NCI-H146 treated with DMSO at 0.1 percent for 48 hours (cell line): ENCODE results near the gene SCUBE1.
A peak's percentile ranks its signal among the peaks of the same experiment; 100 is the strongest.

ENCODE experiments used
- DNase-seq: peaks from one replicate; lab custom pipeline; 2025; ENCODE audit not compliant: unreplicated experiment; lab: John Stamatoyannopoulos, UW

The SCUBE1 gene

DNA sequence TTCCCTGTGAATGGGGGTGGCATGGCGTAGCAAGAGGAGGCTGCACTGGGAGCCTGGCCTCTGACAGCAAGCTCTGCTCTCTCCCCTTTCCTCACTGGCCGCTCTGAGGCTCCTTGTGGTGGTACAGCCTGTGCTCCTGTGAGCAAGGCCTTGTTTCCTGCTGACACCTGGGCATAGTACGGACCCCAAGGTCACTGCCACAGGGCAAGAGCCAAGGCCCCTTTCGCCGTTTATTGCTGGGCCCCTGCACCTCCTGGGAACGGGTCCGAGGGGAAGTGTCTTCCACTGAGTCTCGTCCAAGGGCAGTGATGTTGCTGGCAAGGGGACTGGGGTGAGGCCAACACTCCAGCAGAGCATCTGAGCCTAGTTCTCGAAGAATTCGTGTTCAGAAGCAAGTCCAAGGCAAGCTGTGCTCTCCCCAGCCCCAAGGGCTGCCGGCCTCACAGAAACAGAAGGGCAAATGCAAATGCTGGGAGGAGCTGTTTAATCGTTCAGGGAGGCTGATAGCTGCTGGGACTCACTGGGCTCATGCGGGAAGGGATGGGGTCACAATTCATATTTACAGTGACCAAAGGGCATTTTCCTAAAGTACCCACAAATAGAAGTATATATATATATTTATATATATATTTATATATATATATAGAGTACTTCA lies 140.3 kb downstream of the SCUBE1 start:
- DNase-seq = no peak

DNA sequence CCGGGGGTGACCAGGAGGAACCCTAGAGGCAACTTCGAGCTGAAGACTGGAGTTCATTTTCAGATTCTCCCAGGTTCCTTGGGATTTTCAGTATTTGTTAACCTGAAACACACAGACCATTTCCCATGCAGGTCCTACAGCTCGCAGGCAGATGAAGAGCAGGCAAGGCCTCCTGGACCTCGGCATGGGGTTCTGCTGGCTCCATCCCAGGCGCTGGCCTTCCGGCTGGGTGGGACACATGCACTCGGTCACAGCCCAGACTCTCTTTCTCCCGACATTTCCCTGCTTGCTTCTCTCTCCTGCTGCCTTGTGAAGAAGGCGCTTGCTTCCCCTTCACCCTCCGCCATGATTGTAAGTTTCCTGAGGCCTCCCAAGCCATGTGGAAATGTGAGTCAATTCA lies 140.8 kb downstream of the SCUBE1 start:
- DNase-seq = no peak

DNA sequence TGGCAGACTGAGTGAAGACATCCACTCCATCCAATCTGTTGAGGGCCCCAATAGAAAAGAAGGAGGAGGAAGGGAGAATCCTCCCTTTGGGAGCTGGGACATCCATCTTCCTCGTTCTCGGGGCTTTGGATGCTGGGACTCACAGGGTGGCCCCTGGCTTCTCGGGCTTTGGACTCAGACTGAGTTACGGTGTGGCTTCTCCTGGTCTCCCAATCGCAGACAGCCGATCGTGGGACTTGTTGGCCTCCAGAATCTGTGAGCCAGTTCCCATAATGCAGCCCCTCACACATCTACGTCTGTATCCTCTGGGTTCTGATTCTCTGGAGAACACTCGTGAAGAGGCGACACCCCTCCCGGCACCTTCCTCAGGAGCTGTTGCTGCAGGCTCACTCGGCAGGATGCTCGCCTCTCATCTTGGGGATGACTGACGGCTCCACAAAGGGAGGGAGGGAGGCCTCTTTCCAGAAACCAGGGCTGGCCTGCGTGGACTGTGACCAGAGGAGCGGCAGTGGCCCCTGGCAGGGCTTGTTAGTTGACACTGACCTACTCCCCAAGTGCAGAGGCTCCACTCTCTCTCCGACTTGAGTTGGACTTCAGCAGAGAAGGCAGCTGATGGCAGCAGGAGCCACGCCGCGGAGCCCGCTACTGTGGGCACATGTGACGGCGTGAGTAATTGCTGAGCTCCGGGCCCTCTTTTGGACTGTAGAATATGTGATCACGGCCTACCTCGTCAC lies 141.5 kb downstream of the SCUBE1 start:
- no peak for DNase-seq

DNA sequence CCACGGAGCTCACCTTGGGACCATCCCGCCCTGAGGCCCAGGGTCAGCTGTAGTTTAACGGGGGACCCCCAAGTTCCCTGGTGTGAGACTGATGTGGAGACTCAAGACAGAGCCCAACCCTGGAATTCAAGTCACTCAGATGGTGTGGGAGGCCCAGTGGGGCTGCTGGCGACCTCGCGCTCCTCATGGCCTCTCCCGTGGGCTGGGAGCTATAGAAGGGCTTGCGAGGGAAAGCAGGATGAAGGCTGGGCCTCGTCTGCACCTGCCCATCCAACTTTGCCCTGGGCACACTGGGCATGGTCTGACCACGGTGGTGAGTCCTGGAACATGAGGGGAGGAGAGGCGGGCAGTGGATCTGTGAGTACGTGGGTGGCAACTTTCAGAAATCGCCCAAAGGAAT lies 142.6 kb downstream of the SCUBE1 start:
- no peak for DNase-seq

DNA sequence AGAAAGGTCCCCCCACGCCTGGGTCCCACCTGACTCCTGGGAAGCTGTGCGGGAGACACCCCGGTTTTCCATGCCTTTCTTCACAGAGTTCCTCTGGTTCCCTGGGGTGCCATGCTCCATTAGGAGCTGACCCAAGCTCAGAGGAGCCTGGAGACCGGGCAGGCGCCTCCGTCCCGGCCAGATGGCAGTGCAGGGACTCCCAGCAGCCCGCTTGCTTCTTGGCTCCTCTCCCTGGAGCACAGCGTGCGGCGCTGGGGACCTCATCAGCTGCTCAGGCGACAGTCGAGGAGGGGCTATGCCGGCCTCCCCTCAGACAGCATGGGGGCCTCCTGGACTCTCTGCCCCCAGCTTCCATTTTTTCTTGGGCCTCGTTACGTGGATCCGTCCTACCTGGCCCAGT lies 143.1 kb downstream of the SCUBE1 start:
- no peak for DNase-seq

DNA sequence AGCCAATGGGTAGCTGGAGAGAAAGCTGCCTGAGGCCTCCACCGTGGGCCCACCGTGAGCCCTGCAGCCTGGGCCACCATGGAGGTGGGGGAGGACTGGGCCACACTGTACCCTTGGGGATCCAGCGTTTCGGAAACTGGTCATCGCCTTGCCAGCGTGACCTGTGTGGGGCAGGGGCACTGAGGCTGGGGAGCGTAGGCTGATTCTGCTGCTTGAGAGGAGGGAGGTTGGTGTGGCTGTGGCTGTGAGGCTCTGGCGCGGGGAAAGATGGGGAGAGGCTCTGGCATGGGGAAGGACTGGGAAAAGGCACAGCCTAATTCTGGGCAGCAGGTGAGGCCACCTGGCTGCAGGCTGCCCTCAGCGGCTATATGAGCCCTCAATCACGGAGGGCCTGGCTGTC lies 143.6 kb downstream of the SCUBE1 start:
- no peak for DNase-seq

DNA sequence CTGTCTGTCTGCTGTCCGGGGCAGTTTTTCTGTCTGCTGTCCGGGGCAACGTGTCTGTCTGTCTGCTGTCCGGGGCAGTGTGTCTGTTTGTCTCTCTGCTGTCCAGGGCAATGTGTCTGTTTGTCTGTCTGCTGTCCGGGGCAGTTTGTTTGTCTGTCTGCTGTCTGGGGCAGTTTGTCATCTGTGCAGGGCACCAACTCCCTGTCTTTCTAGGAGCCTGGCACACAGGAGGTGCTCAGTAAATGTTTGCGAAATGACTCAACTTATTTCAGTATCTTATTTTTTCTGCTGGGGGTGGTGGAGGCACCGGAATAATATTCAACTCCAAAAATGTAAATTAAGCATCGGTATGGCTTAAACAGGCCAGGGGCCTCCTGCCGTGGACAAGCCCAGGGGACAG lies 144.2 kb downstream of the SCUBE1 start:
- no peak for DNase-seq

DNA sequence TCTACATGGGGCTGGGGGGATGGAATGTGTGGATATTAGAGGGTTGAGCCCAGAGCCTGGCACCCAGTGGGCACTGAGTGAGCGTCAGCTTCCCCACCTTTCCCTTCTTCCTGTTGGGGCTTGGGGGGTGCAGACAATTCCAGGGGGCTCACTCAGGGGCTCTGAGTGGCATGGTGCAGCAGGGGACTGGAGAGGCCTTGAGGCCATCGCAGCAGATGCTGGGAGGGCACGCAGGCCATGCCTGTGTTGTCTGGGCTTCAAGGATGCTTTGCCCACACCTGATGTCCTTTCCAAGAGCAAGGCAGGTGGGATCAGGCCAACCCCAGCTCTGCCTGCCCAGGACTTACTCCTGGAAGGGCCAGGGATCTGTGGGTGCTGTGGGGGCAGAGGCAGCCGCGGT lies 145.0 kb downstream of the SCUBE1 start:
- DNase-seq = no peak

DNA sequence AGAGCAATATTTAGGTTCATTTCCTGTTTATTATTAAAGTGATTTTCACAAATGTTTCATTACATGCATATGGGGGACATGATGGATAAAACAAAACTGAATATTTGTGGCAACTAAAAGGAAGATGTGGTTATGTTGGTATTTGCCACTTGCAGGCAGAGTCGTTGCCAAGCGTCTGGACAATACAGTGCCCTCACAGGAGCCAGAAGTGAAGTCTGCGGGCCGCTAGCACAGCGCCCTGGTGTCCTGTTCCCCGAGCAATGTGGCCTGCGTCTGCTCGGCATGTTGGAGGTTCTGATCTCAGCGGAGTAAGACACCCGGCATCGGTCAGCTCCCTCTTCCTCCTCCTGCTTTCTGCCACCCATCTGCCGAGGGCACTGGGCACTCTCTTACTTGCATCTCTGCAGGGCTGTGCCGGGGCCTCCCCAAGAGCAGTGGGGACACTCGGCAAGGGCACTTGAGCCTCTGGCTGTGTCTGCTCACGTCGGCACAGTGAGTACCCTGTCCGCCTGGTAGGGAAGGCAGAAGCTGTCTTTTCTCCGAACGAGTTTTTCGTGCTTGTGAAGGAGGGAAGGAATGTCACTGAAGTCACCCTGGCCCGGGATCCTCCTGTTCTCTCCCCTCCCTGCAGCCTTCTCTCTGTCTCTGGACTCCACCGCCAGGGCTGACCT lies 145.8 kb downstream of the SCUBE1 start:
- DNase-seq = no peak

DNA sequence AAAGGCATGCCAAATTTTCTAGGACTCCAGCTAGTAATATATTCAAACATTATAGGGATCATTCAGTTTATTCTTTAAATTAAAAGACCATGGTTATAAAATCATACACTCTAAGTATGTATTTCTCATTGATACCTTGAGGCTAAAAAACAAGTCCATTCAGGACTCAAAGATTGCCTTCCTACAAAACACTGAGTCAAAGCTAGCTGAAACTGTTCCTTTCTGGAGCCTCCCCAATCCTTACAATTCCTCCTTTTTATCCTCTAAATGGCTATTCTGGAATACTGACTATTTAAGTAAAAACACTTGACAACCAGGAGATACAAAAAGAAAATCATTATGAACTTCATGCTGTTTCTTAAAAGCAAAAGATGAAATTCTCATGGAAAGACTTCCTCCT lies 151.3 kb downstream of the SCUBE1 start:
- DNase-seq = no peak

DNA sequence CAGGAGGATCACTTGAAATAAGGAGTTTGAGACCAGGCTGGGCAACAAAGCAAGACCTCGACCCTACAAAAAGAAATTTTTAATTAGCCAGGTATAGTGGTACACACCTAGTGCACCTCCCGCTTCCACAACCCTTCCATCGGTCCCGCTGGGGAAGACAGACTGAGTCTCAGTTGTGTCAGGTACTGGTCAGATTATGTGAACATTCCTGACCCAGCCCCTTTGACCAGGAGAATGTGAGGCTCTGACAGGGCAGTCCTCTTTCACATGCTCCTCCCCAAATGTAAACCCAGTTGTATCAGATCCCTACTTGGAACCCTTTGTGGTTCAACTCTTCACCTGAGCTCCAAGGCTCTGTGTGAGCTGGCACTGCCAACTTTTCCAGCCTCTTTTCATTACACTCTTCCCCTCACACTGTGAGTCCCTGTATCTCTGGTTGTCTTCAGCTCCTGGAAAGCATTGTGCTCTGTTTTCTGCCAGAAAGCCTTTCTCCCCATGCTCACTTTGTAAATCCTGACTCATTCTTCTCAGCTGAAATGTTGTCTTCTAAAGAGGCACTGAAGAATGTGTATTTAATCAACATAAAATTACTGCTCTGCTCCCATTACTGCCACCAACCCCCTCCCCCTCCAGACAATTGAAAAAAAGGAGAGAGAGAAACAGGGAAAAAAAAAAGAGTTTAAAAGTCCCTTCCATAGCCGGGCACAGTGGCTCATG lies 154.2 kb downstream of the SCUBE1 start:
- no peak for DNase-seq

DNA sequence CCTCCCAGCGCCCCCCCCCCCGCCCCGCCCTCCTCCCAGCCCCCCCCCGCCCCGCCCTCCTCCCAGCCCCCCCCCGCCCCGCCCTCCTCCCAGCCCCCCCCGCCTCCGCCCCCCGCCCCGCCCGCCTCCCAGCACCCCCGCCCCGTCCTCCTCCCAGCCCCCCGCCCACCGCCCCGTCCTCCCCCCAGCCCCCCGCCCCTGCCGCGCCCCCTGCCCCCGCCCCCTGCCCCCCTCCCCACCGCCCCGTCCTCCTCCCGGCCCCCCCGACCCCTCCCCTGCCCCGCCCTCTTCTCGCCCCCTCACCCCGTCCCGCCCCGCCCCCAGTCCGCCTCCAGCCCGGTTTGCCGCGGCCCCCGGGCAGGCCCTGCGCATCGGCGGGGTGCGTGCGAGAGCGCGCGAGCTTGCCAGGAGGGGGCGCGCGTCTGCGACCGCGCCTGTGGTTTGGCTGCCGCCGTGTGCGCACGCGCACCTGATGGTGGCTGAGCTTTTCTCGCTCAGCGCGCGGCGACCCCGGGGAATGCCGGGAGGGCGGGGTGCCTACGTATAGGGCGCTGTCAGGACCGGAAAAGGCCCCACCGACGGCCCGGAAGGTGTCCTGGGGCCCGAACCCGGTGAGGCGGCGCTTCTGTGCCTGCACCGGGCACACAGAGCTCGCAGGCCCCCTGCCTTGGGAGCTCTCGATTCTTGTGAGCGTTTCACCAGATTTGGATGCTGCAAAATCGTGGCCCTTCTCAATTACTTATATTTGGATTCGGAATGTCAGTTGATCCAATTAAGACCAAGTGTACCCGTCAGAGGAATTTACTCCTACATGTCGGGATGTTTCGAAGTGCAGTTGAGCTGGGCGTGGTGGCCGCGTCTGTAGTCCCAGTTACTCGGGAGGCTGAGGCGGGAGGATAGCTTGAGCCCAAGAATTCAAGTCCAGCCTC lies 155.7 kb downstream of the SCUBE1 start:
- DNase-seq = peak; percentile 69

DNA sequence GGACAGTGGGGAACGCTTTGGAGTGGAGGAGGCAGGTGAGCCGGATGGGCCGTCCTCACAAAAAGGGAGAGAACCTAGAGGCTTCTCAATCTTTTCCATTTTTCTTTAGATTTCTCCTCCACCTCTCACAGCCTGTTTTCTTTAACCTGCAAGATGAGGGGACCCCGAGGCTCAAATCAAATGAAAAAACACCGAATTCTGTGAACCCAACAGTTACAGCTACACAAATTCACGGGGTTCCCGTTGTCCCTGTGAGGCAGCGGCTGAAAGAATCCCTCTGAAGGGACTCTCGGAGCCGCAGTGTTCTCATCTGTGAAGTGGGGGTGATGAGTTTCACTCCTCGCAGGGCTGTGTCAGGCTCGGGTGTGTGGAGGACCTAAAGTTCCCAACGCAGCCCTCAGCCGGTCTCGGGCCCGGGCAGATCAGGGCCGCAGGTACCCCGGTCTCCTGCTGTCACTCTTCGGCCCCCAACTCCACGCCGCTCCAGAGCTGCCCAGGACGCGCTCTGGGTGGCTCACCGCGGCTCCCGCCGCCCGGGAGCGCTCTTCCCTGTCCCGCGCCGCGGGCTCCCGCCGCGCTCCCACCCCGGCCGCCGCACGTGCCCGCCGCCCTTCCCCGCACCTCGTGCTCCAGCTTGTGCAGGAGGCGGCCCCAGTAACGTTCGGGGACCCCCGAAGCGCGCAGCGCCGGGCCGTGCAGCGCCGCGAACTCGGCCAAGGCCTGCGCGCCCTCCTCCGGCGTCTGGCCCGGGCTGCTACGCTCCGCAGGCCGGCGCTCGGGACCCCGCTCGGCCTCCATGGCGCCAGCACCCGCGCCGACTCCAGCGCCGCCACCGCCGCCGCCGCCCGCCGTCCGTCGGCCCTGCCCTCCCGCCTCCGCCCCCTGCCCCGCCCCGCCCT lies 156.7 kb downstream of the SCUBE1 start, which contains the start of gene TTLL12:
TSS of gene TTLL12 (minus strand) at position 863 of the 899 bp plus-strand sequence. CDS start at position 798, 65 bp downstream.
- no peak for DNase-seq

DNA sequence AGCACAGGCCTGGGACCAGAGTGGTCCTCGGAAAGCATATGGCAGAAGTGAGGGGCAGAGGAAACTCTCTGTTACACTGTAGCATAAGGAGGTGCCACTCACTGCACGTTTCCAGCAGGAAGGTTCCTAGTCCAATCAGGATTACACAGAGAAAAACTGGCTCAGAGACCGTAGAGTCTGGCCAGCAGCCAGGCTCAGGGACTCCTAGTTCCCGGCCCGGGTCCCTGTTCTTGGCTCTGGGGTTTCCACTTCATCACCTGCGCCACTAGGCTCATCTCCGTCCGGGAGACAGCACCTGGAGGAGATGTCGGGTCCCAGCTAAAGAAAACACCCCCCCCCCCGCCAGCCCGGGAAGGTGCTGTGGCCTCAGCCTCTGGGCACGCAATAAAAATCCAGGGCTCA lies 157.3 kb downstream of the SCUBE1 start:
- no peak for DNase-seq

DNA sequence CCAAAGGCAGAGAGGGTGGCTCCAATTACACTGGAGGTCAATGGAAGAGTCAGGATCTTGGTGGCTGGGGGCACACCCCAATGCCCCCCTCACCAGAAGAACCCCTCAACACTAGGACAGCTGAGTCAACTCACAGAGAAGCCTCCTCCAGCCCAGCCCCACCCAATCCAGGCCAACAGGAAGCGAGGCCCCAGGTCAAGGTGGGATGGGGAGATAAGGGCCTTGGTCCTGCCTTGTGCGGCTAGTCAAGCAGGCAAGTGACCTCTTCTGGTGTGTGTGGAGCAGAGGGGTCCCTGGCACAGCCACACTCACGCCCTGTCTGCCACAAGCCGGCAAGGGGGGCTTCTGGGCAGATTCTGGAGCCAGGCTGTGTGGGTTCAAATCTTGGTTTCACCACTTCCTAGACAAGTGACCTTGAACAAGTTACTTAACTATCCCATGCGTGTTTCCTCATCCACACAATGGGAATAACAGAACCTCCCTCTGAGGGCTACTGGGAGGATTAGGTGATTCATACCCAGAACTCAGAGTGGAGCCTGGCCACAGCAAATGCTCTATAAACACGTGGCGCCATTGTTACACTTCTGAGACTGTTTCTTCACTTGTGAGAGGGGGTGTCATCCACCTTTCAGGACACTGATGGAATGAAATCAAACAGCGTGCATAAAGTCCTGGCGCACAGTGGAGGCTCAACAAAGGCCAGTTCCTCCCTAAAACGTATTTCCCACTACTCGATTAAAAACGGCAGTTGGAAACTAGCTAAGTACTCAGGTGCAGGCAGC lies 159.5 kb downstream of the SCUBE1 start:
- no peak for DNase-seq

DNA sequence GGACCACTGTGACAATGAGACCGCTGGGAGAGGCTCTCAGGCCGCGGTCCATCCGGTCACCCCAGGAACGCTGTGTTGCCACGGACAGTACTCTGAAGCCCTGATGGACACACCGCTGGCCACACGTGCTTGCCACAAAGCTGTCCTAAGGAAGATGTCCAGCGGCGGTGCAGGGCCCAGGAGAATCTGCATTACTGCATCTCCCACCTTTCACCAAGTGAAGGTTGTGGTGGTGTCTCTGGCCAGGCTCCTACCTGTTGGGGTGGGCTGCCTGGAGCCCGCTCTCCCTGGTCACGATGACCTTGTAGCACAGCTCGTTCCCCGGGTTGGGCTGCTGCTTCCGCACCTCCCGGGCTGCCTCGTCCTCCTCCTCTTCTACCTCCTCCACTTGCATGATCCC lies 160.4 kb downstream of the SCUBE1 start:
- DNase-seq = no peak

DNA sequence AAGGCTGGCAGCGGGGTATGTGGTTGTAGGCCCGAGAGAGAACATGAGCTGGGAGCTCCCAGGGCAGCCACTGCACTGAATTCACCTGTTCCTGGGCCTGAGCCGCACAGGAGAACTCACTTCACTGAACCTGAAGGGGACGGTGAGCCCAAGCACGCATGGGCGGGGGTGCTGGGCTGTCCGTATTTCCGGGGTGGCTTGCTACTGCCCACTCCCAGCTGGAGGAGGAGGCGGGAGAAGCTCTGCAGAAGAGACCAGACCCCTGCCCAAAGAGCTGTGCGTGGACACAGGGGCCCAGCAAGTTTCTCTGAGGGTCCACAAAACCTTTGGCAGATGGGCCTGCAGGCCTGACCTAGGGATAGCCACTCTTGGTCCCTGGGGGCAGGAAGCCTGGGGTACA lies 161.1 kb downstream of the SCUBE1 start:
- no peak for DNase-seq

DNA sequence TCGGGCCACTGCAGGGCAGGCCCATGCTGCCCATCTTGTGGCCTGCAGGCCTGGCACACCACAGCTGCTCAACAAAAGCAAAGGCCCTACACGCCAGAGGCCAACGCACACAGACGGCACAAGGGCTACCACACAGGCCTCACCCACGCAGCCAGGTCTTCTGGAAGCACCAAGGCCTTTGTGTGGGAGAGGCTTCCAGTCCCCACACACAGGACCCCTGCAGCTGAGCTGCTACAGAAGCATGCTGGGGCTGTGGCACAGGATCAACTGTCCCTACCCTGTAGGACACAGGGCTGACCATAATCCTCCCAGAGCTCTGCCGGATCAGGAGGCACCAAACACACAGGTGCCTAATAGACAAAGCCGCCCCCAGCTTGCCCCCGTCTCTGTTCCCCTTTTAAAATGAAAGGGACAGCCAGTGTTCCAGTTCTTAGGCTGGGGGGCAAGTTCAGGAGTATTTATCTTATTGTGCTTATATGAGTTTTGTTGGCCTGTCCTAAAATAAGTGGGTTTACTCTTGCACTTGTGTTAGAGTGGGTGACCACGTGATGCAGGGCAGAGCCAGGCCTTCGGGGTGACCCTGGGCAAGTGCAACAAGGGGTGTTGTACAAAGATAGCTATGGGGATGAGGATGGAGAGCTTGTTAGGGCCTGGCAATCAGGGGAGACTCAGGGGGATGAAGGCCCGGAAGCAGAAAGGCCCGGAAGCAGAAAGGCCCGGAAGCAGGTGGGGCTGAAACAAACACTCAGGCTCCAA lies 161.7 kb downstream of the SCUBE1 start:
- no peak for DNase-seq
